ENCODE results near the gene ADGRE3.

GRCh38 chr19:14599548-14600147, 75.0 kb downstream of the ADGRE3 start:
- no peak for TF ChIP-seq EZH2 (IDR thresholded peaks at IDR 0.05)
- TF ChIP-seq POLR2AphosphoS5 (IDR thresholded peaks at IDR 0.05; ENCODE audit: borderline replicate concordance, low read depth, low read length): no peak
